Sciatic nerve (tissue), 2 donors: ENCODE results near the gene NTSR1. TPM values are rescaled to one million over a fixed set of nuclear protein-coding genes. Genes with fewer than 3 reads are reported as not detected.

ENCODE experiments used
- ATAC-seq: fragments of 200-7000 bp; cut with Tn5 transposase; one replicate; pipeline ENCODE4 v1.9.1; 2020; ENCODE audit warnings: mild to moderate bottlenecking, moderate library complexity
- DNase-seq: peaks from one replicate; pipeline ENCODE4 v3.0.0-alpha.2; 2020; ENCODE audit warnings: low spot score
- intact Hi-C: fragments of 100-400 bp; cut with DNase I; formaldehyde crosslinking; loops from one replicate; pipeline ENCODE4 v1.14.2; 2022
- total RNA-seq: library from RNA; stranded (reverse); fragmentation: NEBNext Ultra II Directional; extraction: Animal tissue kit (Norgen Biotek cat#: 25700); gene quantifications from one replicate; pipeline ENCODE4 v1.2.1, GENCODE V29; 2021
- donor health status: DM: no; HTN: no; CAD: no.
- donor health status: DM: no; HTN: no; CAD: no.

The NTSR1 gene
- total RNA-seq, 1 donor from 2014 or later = 0.09 TPM

GRCh38 chr20:62690261-62690820 lies 18.3 kb upstream of the NTSR1 start:
- intact Hi-C loops = no loop called here

DNA sequence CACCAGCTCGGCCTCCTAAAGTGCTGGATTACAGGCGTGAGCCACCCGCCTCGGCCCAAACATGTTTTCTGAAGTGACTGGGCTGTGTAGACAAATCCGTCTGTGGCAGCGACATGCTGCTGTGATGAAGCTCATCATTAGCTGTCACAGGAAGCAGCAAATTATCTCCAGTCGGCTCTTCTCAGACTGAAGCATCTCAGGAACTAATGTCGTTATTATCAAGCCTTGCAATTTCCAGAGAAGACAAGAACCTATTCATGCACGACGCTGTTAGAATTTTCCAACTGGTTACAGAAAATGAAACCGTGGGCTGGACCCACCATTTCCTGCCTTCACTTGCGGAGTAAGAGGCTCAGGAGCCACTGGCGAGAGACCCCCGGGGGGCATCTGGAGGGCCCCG lies 17.1 kb upstream of the NTSR1 start:
- ATAC-seq = no peak

More at GRCh38 chr20:62690261-62690820, 18.3 kb upstream of the NTSR1 start:
- no peak for ATAC-seq
- DNase-seq = no peak

GRCh38 chr20:62692176-62692575 lies 16.5 kb upstream of the NTSR1 start:
- intact Hi-C loops = no loop called here
- no peak for ATAC-seq

More for the DNA sequence above, 17.1 kb upstream of the NTSR1 start:
- DNase-seq = no peak
- intact Hi-C loops = no loop called here

DNA sequence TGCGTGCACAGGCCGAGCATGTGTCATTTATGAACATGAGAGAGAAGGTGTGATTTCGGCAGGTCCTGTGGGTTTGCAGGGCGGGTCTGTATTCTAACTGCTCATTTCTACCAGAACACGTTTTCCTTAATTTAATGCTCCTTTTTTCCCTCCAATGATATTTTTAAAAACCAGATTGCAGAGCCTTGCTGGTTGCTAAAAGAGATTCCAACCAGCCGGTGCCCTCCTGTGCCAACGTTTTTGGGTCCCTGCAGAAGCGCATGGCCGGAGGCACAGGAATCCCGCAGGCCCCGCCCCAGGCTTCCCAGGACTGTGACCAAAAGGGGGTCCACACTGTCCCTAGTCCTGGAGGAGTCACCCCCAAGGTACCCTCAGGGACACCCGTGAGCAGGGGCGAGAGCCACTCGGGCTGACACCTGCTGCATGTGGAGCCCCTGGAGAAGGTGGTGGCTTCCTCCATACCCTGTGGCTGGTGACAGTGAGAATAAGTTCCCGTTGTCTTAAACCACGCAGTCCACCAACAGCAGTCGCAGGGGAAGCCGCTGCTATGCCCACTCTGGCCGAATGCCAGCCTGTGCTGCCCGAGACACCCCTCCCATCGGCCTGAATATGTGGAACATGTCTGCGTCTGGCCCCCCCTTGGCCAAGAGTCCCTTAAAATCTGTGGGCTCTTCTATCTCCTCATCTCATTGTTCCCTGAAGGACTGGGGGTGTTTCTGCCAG lies 15.7 kb upstream of the NTSR1 start:
- intact Hi-C loops = no loop called here
- no peak for ATAC-seq
- DNase-seq = no peak

More at GRCh38 chr20:62692176-62692575, 16.5 kb upstream of the NTSR1 start:
- no peak for DNase-seq

DNA sequence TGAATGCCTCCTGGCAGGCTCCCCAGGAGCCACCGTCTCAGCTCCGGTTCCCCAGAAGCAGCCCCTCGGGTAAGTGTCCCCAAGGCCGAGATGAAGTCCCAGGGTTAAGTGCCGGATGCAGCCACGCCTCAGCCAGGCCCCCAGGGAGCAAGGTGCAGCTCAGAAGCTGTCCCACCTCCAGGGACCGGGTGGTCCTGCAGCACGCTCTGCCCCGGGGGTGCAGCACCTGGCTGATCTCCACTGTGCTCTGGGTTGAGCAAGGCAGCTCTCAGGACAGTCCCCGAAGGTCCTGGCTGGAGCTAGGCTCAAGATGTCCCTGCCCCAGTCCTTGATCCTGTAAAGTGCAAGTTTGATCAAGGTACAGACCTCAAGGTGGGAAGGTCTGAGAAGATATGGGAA lies 15.1 kb upstream of the NTSR1 start:
- intact Hi-C loops = no loop called here
- DNase-seq (no peak), ATAC-seq (no peak)

- intact Hi-C loops = no loop called here
- no peak for DNase-seq
- ATAC-seq = no peak
Observed at GRCh38 chr20:62694106-62694505, 14.5 kb upstream of the NTSR1 start.

- DNase-seq (no peak), ATAC-seq (no peak)
- intact Hi-C loops = no loop called here
Observed at GRCh38 chr20:62694868-62695267, 13.8 kb upstream of the NTSR1 start.

DNA sequence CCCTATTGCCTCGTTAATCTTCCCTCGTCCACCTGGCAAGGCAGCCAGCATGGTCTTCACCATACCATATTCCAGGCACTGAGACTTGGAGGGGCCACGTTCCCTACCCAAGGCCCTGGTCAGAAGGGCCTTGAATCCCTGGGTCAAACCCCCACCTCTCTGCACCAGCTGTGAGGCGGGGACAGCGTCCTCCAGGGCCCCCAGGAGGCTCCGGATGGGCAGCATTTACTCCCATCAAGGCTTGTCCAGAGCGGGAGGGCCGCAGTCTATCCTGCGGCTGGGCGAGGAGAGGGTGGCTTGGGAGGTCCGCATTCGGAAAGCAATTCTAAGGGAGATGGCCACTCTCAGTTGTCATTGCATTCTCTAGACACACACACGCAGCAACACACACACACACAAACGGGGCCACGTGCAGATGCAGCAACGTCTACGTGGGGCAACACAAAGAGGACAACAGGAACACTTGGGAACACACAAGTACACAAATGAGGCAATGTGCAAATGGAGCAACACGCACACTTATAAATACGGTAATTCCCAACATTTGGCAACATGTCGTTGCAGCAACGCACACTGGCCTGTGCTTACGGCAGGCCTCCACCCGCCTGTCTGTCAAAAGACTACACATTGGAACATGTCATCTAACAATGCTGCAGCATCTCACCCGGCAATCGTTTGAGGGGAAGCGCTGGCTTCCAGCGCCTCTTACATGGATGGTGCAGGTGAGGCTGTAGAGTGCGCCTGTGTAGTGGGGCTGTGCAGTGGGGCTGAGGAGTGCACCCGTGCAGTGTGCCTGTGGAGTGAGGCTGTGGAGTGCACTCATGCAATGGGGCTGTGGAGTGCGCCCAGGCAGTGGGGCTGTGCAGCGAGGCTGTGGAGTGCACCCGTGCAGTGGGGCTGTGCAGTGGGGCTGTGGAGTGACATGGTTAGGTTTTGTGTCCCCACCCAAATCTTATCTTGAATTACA lies 12.9 kb upstream of the NTSR1 start:
- intact Hi-C loops = no loop called here
- DNase-seq (no peak), ATAC-seq (no peak)

DNA sequence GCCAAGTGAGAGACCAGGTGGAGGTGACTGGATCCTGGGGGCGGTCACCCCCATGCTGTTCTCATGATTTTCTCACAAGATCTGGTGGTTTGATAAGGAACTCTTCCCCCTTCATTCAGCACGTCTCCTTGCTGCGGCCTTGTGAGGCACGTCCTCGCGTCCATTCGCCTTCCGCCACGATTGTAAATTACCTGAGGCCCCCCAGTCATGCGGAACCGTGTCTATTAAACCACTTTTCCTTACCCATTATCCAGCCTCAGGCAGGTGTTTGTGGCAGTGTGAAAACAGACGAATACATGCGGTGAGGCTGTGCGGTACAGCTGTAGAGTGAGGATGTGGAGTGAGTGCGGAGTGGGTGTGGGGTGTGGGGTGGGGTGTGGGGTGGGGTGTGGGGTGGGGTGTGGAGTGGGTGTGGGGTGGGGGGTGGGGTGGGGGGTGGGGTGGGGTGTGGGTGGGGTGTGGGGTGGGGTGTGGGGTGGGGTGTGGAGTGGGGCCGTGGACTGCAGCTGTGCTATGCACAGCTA lies 12.1 kb upstream of the NTSR1 start:
- intact Hi-C loops = no loop called here
- no peak for ATAC-seq
- DNase-seq = no peak

GRCh38 chr20:62696989-62697388 lies 11.6 kb upstream of the NTSR1 start:
- DNase-seq = no peak
- intact Hi-C loops = no loop called here
- ATAC-seq = no peak

DNA sequence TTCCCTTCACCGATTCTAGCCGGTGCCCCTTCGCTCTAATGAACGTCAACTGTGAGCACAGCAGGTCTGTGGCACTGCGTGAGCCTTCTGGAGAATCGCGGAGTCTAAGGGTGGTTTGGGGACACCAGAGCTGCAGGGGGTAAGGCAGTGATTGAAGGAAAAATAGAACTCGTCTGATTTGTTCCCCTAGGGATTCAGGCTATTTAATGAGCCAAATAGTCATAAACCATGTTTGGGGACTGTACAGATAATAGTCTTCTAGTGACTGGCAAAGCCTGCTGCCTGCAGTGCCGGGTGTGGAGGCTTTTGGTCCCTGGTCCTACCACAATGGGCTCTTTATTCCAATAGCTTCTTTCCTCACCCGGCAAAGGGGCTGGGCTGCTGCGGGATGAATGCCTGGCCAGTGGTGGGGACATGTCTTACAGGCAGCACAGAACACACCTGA lies 11.1 kb upstream of the NTSR1 start:
- ATAC-seq (no peak), DNase-seq (no peak)
- intact Hi-C loops = no loop called here

GRCh38 chr20:62698231-62698630 lies 10.4 kb upstream of the NTSR1 start:
- DNase-seq = no peak
- intact Hi-C loops = no loop called here
- no peak for ATAC-seq

GRCh38 chr20:62699296-62699695 lies 9.3 kb upstream of the NTSR1 start:
- DNase-seq (no peak), ATAC-seq (no peak)
- intact Hi-C loops = no loop called here

- ATAC-seq = no peak
- intact Hi-C loops = no loop called here
Observed at GRCh38 chr20:62699741-62700140, 8.9 kb upstream of the NTSR1 start.

DNA sequence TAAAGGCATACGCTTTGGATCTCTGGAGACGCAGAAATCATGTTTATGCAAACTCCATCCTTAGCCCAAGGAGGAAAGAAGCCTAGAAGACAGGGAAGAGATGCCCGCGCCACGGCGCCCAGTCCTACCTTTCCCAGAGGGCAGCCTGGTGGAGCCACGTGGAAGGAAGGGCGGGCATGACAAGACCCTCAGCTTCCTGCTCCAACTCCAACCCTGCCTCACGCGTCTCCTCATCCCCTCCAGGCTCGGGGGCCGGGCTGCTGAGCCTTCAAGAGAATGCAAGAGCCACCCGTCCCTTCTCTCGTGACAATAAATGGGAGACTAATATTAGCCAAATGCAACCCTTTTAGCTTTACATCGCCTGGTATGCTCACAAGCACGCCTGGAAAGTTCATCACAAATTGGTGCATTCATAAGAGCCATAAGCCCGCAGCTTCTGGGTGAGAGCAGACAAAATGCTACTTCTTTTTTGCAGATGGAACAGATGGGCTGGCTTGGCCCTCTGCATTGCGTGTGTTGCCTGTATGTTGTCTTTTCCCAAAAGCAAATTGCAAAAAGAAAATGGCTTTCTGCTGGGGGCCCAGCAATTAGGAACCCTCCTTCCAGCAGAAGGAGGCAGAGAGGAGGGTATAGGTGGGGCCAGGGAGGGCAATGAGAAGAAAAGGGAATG lies 8.2 kb upstream of the NTSR1 start:
- DNase-seq (no peak), ATAC-seq (no peak)
- intact Hi-C loops = no loop called here

More at GRCh38 chr20:62699741-62700140, 8.9 kb upstream of the NTSR1 start:
- no peak for DNase-seq

DNA sequence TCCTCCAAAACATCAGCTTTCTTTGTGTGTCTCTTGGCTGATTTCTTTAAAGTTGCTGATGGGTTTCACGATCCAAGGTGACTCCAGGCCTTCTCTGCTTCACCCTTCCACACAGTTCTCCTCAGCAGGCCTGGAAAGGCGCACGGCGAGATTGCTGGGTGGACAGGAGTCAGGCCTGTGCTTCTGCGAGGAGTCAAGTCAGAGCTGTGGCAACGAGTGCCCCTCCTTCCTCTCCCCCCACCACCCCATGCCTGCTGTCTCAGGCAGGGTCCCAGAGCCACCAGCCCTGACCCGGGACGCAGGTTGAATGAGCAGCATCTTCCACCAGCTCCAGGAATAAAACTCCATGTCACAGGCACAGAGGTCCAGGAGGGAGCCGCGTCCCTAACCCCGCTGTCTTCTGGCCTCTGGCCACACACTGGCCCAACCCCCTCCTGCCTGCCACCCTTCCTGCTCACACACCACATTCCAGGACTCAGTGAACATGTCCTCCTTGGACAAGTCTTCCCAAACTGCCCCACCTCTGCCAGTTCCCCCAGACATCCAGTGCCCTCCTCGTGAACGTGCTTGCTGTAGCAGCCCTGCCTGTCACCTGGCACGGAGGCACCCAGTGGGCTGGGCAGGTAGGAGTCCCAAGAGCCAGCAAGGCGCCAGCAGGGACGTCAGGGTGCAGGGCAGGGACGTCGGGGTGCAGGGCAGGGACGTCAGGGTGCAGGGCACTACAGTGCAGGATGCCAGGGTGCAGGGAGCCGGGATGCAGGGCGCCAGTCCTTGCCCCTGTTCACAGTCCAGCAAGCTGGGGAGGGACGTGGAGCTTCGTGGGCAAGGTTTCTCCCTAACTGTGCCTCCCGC lies 7.2 kb upstream of the NTSR1 start:
- DNase-seq (no peak), ATAC-seq (no peak)
- intact Hi-C loops = no loop called here

GRCh38 chr20:62702013-62702300 lies 6.7 kb upstream of the NTSR1 start:
- intact Hi-C loops = no loop called here
- DNase-seq = no peak
- ATAC-seq = no peak
